Measurements from ENCODE around the gene SEMA4D. TPM values are rescaled to one million over a fixed set of nuclear protein-coding genes. Genes with fewer than 3 reads are reported as not detected.

The SEMA4D gene
- total and polyA plus RNA-seq, 2 donors = 9.1 to 14.0 TPM

DNA sequence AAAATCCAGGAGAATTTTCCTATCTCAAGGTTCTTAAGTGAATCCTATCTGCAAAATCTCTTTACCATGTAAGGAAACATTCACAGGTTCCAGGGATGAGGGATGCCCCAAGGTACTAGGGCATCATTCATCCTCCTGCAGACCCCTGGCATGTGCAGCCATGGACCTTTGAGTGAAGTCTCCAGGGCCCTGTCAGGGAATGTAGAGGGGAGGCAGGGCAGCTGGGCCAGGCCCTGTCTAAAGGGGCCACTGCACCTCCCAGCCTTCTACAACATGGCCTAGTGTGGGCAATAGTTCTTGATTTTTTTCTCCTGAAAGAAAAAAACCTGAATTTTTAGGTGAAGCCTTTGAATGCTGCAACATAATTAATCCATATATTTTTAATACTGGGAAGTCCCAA lies 63.3 kb downstream of the SEMA4D start:
- Histone ChIP-seq H3K27ac (ENCODE audit: low read depth) (no peak overlapping the region), H3K4me1 (ENCODE audit: insufficient read depth) (no peaks in the 10 kb centered on the region), H3K36me3 (ENCODE audit: insufficient read depth) (no peaks in the 10 kb centered on the region), H3K4me3 (ENCODE audit: low read depth, low read length) (no peak overlapping the region)
- no peak for DNase-seq (ENCODE audit: extremely low spot score)

- no peak overlapping the region for H3K27ac ChIP-seq (ENCODE audit: low read depth)
- 88% methylated on average over 11 of the region's 11 CpGs for WGBS
- no peak for DNase-seq (ENCODE audit: extremely low spot score)
- peaks cover 2% of the 10 kb centered on the region for H3K4me1 ChIP-seq (ENCODE audit: insufficient read depth)
- H3K36me3 ChIP-seq (ENCODE audit: insufficient read depth) = no peaks in the 10 kb centered on the region
- H3K4me3 ChIP-seq (ENCODE audit: low read depth, low read length) = no peak overlapping the region
These were observed 64.1 kb downstream of the SEMA4D start for GRCh38 chr9:89433826-89434225.

DNA sequence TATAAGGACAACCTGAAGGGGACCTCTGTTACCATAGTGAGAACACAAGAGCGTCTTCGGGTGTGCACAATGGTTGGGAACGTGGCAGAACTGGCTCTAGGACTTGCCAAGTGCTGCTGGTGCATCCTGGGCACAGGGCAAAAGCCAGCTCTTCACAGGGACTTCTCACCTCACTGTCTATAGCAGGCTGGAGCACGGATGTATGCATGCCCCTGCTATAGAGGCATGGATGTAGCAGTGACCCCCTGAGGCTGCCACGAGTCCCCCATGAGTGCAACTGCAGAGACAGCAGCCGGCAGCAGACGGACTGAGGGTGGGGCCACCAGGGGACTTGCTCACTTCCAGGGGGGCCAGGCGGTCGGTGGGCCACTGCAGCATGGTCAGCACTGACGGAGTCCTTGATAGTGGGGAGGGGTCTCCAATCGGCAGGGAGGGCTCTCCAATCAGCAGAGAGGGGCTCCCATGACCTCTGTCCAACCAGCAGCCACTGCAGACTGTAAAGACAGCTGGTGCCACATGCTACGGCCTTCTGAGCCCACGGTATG lies 64.9 kb downstream of the SEMA4D start:
- no peak overlapping the region for H3K27ac ChIP-seq (ENCODE audit: low read depth)
- DNase-seq (ENCODE audit: extremely low spot score) = no peak
- 82% methylated on average over 13 of the region's 13 CpGs for WGBS
- H3K4me1 ChIP-seq (ENCODE audit: insufficient read depth) = peaks cover 2% of the 10 kb centered on the region
- H3K36me3 ChIP-seq (ENCODE audit: insufficient read depth) = no peaks in the 10 kb centered on the region
- no peak overlapping the region for H3K4me3 ChIP-seq (ENCODE audit: low read depth, low read length)

DNA sequence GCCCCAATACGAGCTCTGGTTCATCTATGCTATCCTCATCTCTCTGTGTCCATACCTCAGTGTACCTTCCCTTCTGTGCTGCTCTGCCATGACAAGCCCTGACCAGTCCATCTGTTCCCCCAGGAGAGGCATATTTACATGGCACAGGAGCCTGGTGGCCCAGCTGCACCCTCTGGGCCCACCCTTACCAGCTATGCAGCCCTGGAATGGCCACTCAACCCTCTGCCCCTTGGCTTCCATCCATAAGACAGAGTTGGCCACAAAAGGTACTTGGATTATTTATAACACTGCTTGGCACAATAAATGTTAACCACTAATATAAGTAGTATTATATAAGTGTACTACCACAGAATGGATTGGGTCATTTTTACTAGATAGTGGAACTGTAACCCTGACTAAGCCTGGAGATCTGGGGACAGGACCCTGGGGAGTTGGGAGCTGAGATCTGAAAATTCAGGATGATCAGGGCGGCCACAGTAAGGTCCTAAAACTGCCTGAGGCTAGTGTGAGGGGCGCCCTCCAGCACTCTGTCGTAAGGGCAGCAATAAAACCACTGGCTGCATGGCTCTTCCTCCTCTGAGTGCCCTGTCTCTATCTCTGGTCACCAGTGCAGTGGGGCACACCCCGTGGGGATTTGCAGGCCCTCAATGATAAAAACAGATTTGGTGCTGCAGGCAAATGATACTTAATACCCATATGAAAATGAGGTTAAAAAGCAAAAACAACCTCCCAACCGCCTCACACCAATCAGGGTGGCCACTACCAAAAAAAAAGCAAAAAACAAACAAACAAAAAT lies 65.8 kb downstream of the SEMA4D start:
- Histone ChIP-seq H3K4me3 (ENCODE audit: low read depth, low read length) (no peak overlapping the region), H3K27ac (ENCODE audit: low read depth) (no peak overlapping the region), H3K4me1 (ENCODE audit: insufficient read depth) (peaks cover 2% of the 10 kb centered on the region), H3K36me3 (ENCODE audit: insufficient read depth) (no peaks in the 10 kb centered on the region)
- 74% methylated on average over 6 of the region's 6 CpGs for WGBS
- DNase-seq (ENCODE audit: extremely low spot score) = no peak

GRCh38 chr9:89430995-89431394 lies 66.9 kb downstream of the SEMA4D start:
- no peaks in the 10 kb centered on the region for H3K36me3 ChIP-seq (ENCODE audit: insufficient read depth)
- peaks cover 2% of the 10 kb centered on the region for H3K4me1 ChIP-seq (ENCODE audit: insufficient read depth)
- H3K4me3 ChIP-seq (ENCODE audit: low read depth, low read length) = no peak overlapping the region
- WGBS = 68% methylated on average over 6 of the region's 6 CpGs
- DNase-seq (ENCODE audit: extremely low spot score) = no peak
- no peak overlapping the region for H3K27ac ChIP-seq (ENCODE audit: low read depth)

DNA sequence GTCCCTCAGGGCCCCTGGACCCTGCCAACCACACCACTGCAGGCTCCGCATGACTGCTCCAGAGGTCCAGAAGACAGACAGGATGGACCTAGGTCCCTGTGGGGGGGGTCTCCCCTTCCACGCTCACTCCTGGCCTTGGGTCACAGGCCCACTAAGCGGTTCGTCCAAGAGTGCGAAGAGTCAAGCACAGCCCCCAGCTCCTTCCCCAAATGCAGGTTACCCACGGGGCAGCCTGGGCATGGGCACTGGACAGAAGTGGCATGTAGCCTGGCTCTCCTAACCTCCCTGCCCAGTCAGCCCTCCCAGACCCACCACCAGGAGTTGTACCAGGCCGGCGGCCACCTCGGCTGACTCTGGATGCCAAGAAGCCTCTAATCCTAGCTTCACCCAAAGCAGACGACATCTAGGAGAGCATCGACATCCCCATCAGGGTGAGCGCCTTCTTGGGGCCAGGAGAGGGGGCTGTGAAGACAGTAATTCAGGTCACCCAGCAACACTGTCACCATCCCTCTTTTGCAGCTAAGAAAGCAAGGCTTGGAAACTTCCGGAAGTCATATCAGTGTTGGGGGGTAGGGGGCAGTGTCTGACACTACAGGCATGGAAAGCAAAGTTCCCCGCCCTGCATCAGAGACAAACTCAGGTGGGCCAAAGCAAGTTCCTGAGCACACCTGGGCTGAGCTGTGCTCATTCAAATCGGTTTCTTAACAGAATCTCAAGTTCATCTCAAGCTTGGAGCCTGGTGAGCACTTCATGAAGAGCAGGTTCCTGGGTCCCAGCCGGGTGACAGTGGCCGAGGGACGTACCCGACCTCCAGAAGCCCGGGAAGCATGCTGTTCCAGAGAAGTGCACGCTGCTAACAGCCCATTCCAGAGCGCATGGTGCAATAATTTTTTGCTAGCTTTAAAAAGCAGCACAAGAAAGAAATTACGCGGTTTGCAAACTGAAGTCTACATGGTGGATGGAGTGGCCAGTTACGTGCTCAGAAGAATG lies 68.7 kb downstream of the SEMA4D start:
- Histone ChIP-seq H3K4me1 (ENCODE audit: insufficient read depth) (peaks cover 2% of the 10 kb centered on the region), H3K36me3 (ENCODE audit: insufficient read depth) (no peaks in the 10 kb centered on the region), H3K27ac (ENCODE audit: low read depth) (no peak overlapping the region), H3K4me3 (ENCODE audit: low read depth, low read length) (no peak overlapping the region)
- 90% methylated on average over 25 of the region's 25 CpGs for WGBS
- no peak for DNase-seq (ENCODE audit: extremely low spot score)

- DNase-seq (ENCODE audit: extremely low spot score) = no peak
- no peaks in the 10 kb centered on the region for H3K36me3 ChIP-seq (ENCODE audit: insufficient read depth)
- no peak overlapping the region for H3K27ac ChIP-seq (ENCODE audit: low read depth)
- H3K4me1 ChIP-seq (ENCODE audit: insufficient read depth) = peaks cover 2% of the 10 kb centered on the region
- no peak overlapping the region for H3K4me3 ChIP-seq (ENCODE audit: low read depth, low read length)
- WGBS = 81% methylated on average over 13 of the region's 13 CpGs
These were observed 69.6 kb downstream of the SEMA4D start for GRCh38 chr9:89428222-89428761.

- H3K36me3 ChIP-seq (ENCODE audit: insufficient read depth) = no peaks in the 10 kb centered on the region
- no peak overlapping the region for H3K27ac ChIP-seq (ENCODE audit: low read depth)
- peaks cover 2% of the 10 kb centered on the region for H3K4me1 ChIP-seq (ENCODE audit: insufficient read depth)
- H3K4me3 ChIP-seq (ENCODE audit: low read depth, low read length) = no peak overlapping the region
- WGBS = 90% methylated on average over 17 of the region's 17 CpGs
- no peak for DNase-seq (ENCODE audit: extremely low spot score)
These were observed 70.2 kb downstream of the SEMA4D start for GRCh38 chr9:89427621-89428221.

GRCh38 chr9:89426384-89426961 lies 71.4 kb downstream of the SEMA4D start:
- Histone ChIP-seq H3K27ac (ENCODE audit: low read depth) (no peak overlapping the region), H3K4me3 (ENCODE audit: low read depth, low read length) (no peak overlapping the region), H3K36me3 (ENCODE audit: insufficient read depth) (no peaks in the 10 kb centered on the region), H3K4me1 (ENCODE audit: insufficient read depth) (peaks cover 2% of the 10 kb centered on the region)
- WGBS = 73% methylated on average over 14 of the region's 14 CpGs
- no peak for DNase-seq (ENCODE audit: extremely low spot score)

DNA sequence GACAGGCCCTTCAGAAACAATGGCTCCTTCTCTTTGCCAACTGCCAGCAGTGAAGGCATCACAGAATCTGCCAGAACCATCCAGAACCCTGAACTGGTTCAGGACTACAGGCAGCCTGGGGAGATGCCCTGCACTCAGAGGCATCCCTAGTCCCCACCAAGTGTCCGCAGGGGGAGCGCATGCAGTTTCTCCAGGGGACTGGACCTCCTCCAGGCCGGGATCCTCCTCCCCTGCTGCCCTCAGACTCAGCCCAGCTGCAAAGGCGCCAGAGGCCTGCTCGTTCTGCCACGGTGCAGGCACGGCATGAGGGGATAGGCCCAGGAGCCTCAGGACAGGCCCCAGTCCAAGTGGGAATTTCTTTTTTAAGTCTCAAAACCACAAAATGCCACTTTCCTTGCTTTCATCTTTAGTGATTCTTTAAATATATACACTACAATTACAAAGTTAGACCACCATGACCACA lies 72.0 kb downstream of the SEMA4D start:
- no peak for DNase-seq (ENCODE audit: extremely low spot score)
- Histone ChIP-seq H3K4me3 (ENCODE audit: low read depth, low read length) (no peak overlapping the region), H3K36me3 (ENCODE audit: insufficient read depth) (no peaks in the 10 kb centered on the region), H3K27ac (ENCODE audit: low read depth) (no peak overlapping the region), H3K4me1 (ENCODE audit: insufficient read depth) (peaks cover 2% of the 10 kb centered on the region)
- WGBS = 72% methylated on average over 7 of the region's 7 CpGs

GRCh38 chr9:89425024-89425805 lies 72.7 kb downstream of the SEMA4D start:
- H3K4me1 ChIP-seq (ENCODE audit: insufficient read depth) = peaks cover 2% of the 10 kb centered on the region
- no peak for DNase-seq (ENCODE audit: extremely low spot score)
- H3K36me3 ChIP-seq (ENCODE audit: insufficient read depth) = no peaks in the 10 kb centered on the region
- H3K27ac ChIP-seq (ENCODE audit: low read depth) = no peak overlapping the region
- no peak overlapping the region for H3K4me3 ChIP-seq (ENCODE audit: low read depth, low read length)
- 61% methylated on average over 9 of the region's 9 CpGs for WGBS

GRCh38 chr9:89422151-89422975 lies 75.5 kb downstream of the SEMA4D start:
- no peak for DNase-seq (ENCODE audit: extremely low spot score)
- Histone ChIP-seq H3K4me1 (ENCODE audit: insufficient read depth) (no peaks in the 10 kb centered on the region), H3K4me3 (ENCODE audit: low read depth, low read length) (no peak overlapping the region), H3K27ac (ENCODE audit: low read depth) (no peak overlapping the region), H3K36me3 (ENCODE audit: insufficient read depth) (no peaks in the 10 kb centered on the region)
- 88% methylated on average over 16 of the region's 16 CpGs for WGBS

All from urinary bladder (tissue), 4 donors.